ENCODE data around the gene SLC37A4. TPM values are rescaled to one million over a fixed set of nuclear protein-coding genes. Genes with fewer than 3 reads are reported as not detected.

The SLC37A4 gene
- total RNA-seq, 1 donor from 2014 or later, result 14.5 TPM

DNA sequence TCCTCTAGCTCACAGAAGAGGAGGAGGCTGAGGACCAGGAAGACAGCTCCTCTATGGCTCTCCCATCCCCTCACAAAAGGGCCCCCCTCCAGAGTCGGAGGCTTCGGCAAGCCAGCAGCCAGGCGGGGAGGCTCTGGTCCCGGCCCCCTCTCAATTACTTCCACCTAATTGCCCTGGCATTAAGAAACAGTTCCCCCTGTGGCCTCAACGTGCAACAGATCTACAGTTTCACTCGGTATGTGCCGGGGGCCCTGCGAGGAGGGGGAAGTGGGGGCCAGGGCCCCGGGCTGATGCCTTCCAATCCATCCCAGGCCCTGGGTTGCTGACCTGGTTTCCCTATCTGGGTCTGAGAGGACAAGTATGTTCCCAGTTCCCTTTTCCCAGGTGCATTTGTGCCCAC is 51.2 kb downstream of the SLC37A4 start:
- no peak for DNase-seq (ENCODE audit: low read depth in 2 of 2)

DNA sequence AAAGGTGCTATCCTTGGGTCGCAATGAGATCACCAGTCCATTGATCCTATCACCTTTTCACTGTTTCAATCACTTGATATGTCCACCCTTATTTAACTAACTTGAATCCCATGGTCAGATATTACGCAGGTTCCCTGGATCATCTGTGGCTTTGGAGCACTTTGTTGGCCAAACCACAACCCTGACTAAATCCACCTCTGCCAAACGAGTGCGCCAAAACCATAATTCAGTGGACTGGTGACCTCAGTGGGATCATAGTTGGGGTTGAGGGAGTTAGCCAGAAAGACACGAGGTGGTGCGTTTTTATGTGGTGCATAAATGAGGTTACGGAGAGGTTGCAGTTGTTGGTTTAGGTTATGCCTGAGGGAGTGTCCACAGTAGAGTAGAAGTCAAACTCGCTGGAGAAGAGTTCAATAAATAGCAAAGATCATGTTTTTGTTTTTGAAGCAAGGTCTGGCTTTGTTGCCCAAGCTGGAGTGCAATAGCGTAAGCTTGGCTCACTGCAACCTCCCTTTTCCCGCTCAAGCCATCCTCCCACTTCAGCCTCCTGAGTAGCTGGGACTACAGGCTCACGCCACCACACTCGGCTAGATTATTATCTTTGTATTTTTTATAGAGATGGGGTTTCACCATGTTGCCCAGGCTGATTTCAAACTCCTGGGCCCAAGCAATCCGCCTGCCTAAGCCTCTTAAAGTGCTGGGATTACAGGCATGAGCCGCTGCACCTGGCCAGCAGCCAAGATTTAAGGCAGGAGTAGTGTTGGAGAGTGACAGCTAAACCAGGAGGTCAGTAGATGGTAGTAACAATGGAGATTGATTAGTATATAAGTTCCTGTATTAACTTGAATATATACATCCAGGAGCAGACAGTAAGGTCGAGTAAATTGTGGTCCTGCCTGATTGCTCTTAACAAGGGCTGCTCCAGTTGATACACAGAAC is 54.6 kb downstream of the SLC37A4 start:
- DNase-seq (ENCODE audit: low read depth in 2 of 2), result no peak

Other genes with a start within 250 kb of the SLC37A4 start
- 85.2 and 92.0 TPM in 2 replicates for gene DDX6, start 239.7 kb downstream of the SLC37A4 start, total RNA-seq
- gene CXCR5, start 147.0 kb downstream of the SLC37A4 start, total RNA-seq, result not detected in 2 replicates
- 4.5 and 8.2 TPM in 2 replicates for gene BCL9L, start 105.0 kb downstream of the SLC37A4 start, total RNA-seq
- not detected in 2 replicates for gene UPK2, start 74.6 kb downstream of the SLC37A4 start, total RNA-seq
- not detected in 2 replicates for gene FOXR1, start 59.1 kb downstream of the SLC37A4 start, total RNA-seq
- gene CENATAC, start 32.7 kb downstream of the SLC37A4 start, total RNA-seq, result 6.2 and 8.7 TPM in 2 replicates
- 458 and 629 TPM in 2 replicates for gene RPS25, start 12.5 kb downstream of the SLC37A4 start, total RNA-seq
- 64.7 and 74.2 TPM in 2 replicates for gene TRAPPC4, start 12.1 kb downstream of the SLC37A4 start, total RNA-seq
- gene HYOU1, start 26.3 kb upstream of the SLC37A4 start, total RNA-seq, result 146 and 148 TPM in 2 replicates
- gene VPS11, start 36.9 kb upstream of the SLC37A4 start, total RNA-seq, result 20.0 and 34.8 TPM in 2 replicates
- gene HMBS, start 54.0 kb upstream of the SLC37A4 start, total RNA-seq, result 3.8 and 4.5 TPM in 2 replicates
- 10.5 and 17.6 TPM in 2 replicates for gene DPAGT1, start 71.0 kb upstream of the SLC37A4 start, total RNA-seq
- 1.7 and 3.4 TPM in 2 replicates for gene C2CD2L, start 76.5 kb upstream of the SLC37A4 start, total RNA-seq
- 11.3 and 16.4 TPM in 2 replicates for gene HINFP, start 90.7 kb upstream of the SLC37A4 start, total RNA-seq
- under 0.01 TPM in 1 of 2 replicates, not detected in the other for gene ABCG4, start 118.2 kb upstream of the SLC37A4 start, total RNA-seq
- 11.0 and 16.1 TPM in 2 replicates for gene NLRX1, start 137.8 kb upstream of the SLC37A4 start, total RNA-seq
- gene NHERF4, start 154.6 kb upstream of the SLC37A4 start, total RNA-seq, result not detected in 2 replicates
- 7.4 and 9.4 TPM in 2 replicates for gene CBL, start 175.5 kb upstream of the SLC37A4 start, total RNA-seq

Measured in dermis microvascular lymphatic vessel endothelial cell (primary cell).